Measurements from ENCODE around the gene LRRC47.

DNA sequence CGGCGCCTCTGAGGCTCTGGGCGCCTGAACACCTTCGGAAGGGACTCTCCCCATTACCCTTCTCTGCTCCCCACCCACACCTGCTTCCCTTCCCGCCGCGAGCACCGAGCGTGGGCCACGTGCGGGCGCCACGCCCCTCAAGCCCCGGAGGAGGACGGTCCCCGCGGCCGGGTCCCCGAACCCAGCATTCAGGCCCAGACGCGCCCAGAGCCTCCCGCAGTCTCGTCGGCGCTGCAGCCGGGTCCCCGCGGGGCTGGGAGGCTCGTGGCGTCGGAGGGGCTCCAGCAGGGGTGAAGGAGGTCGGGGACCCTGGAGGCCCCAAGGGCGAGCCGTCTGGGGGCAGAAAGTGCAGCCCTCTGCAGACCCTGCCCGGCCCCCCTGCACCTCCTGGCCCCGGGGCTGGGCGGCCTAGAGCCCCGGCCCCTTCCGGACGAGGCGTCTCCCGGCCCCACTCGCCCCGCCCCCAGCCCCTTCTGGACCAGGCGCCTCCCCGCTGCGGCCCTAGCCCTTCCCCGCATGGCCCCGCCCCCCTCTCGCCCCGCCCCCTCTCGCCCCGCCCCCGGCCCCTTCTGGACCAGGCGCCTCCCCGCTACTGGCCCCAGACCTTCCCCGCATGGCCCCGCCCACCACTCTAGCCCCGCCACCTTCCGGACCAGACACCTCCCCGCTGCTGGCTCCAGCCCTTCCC is 24.1 kb downstream of the LRRC47 start:
- TF ChIP-seq, protein P1, sequence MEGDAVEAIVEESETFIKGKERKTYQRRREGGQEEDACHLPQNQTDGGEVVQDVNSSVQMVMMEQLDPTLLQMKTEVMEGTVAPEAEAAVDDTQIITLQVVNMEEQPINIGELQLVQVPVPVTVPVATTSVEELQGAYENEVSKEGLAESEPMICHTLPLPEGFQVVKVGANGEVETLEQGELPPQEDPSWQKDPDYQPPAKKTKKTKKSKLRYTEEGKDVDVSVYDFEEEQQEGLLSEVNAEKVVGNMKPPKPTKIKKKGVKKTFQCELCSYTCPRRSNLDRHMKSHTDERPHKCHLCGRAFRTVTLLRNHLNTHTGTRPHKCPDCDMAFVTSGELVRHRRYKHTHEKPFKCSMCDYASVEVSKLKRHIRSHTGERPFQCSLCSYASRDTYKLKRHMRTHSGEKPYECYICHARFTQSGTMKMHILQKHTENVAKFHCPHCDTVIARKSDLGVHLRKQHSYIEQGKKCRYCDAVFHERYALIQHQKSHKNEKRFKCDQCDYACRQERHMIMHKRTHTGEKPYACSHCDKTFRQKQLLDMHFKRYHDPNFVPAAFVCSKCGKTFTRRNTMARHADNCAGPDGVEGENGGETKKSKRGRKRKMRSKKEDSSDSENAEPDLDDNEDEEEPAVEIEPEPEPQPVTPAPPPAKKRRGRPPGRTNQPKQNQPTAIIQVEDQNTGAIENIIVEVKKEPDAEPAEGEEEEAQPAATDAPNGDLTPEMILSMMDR (IDR thresholded peaks at IDR 0.05; ENCODE audit: low read depth, low read length, poor library complexity, severe bottlenecking), result no peak
- no peak for TF ChIP-seq EZH2phosphoT487 (IDR thresholded peaks at IDR 0.05; ENCODE audit: borderline replicate concordance, low read length)

All from DOHH2 (cell line).